Natural killer cell (primary cell): ENCODE measurements around the gene C1QTNF6. TPM values are rescaled to one million over a fixed set of nuclear protein-coding genes. Genes with fewer than 3 reads are reported as not detected.

ENCODE experiments used
- ATAC-seq, 3 donors: fragments of 150-1000 bp in 2 of 3; fragments of 200-7000 bp in 1 of 3; cut with Tn5 transposase; 1 replicate in 1 of 3; 2 replicates in 2 of 3; pipeline ENCODE4 v1.10.0; 2021; ENCODE audit warnings: mild to moderate bottlenecking in 2 of 3, moderate library complexity in 2 of 3
- DNase-seq, 2 donors: peaks; one replicate each; pipeline versions ENCODE4 v3.0.0 to v3.0.0-alpha.2; 2013 to 2021; ENCODE audit warnings: mixed read lengths in 1 of 2
- H3K27ac ChIP-seq: one replicate; pipeline ENCODE4 v1.5.1; 2013; ENCODE audit warnings: mild to moderate bottlenecking, low read length
- H3K27me3 ChIP-seq: one replicate; pipeline ENCODE4 v1.6.1; 2013; ENCODE audit warnings: low read length; ENCODE audit not compliant: control insufficient read depth, insufficient read depth
- H3K36me3 ChIP-seq: one replicate; pipeline ENCODE4 v1.6.1; 2013; ENCODE audit warnings: low read length; ENCODE audit not compliant: control insufficient read depth, insufficient read depth
- H3K4me1 ChIP-seq: one replicate; pipeline ENCODE4 v1.6.1; 2013; ENCODE audit warnings: low read length; ENCODE audit not compliant: control insufficient read depth, insufficient read depth
- H3K4me3 ChIP-seq: one replicate; pipeline ENCODE4 v1.5.1; 2013; ENCODE audit warnings: low read length
- H3K9me3 ChIP-seq: one replicate; pipeline ENCODE4 v1.6.1; 2013; ENCODE audit warnings: low read length; ENCODE audit not compliant: control insufficient read depth, insufficient read depth
- H3K27ac Mint-ChIP-seq, 2 donors: one replicate each; pipeline ENCODE4 v1.8.0; 2022; ENCODE audit warnings: mild to moderate bottlenecking in 2 of 2, mixed read lengths in 2 of 2, moderate library complexity in 1 of 2
- H3K27me3 Mint-ChIP-seq, 2 donors: one replicate each; pipeline ENCODE4 v1.8.0; 2022; ENCODE audit warnings: low read depth in 2 of 2, mixed read lengths in 2 of 2
- H3K36me3 Mint-ChIP-seq: one replicate; pipeline ENCODE4 v1.8.0; 2022; ENCODE audit warnings: mixed read lengths
- H3K4me1 Mint-ChIP-seq, 2 donors: one replicate each; pipeline ENCODE4 v1.8.0; 2022; ENCODE audit warnings: mixed read lengths in 2 of 2
- H3K4me3 Mint-ChIP-seq: one replicate; pipeline ENCODE4 v1.8.0; 2022; ENCODE audit warnings: mild to moderate bottlenecking, moderate library complexity, mixed read lengths
- H3K9me3 Mint-ChIP-seq, 2 donors: one replicate each; pipeline ENCODE4 v1.8.0; 2022; ENCODE audit warnings: mixed read lengths in 2 of 2
- CTCF ChIP-seq: fragments of 200-600 bp; IDR thresholded peaks from one replicate; pipeline ENCODE4 v1.8.0; 2022; ENCODE audit warnings: antibody characterized with exemption
- WGBS: methylation state at CpG from one replicate; pipeline ENCODE4 v1.1.7; 2013; ENCODE audit warnings: missing lambda C conversion rate; ENCODE audit not compliant: insufficient coverage; 5-methylcytosine and 5-hydroxymethylcytosine counted together
- intact Hi-C: fragments of 100-400 bp; cut with micrococcal nuclease; formaldehyde crosslinking; loops from one replicate; pipeline ENCODE4 v1.14.2; 2022
- total RNA-seq, 4 donors: library from RNA; stranded (reverse); fragments of 120-200 nt in 1 of 4; gene quantifications; one replicate each; pipeline versions ENCODE4 v1.2.3 to v1.2.4, GENCODE V29; 2013 to 2022

Gene C1QTNF6
- total RNA-seq, 3 donors from 2014 or later (not counting 1 experiment from before 2014, with no cell fraction given), result 6.0 to 10.3 (median 6.7) TPM

- Histone ChIP-seq H3K27me3 (no peaks in the 10 kb centered on the region), H3K27ac (peak overlapping the region; percentile 53), H3K9me3 (no peaks in the 10 kb centered on the region), H3K36me3 (peaks cover 1% of the 10 kb centered on the region), H3K4me1 (peaks cover 53% of the 10 kb centered on the region), H3K4me3 (no peak overlapping the region)
- DNase-seq, result no peak
- Mint-ChIP-seq H3K27me3 (peaks cover 0 to 2% of the 10 kb centered on the region in 2 donors), H3K9me3 (peaks cover 0 to 3% of the 10 kb centered on the region in 2 donors), H3K27ac (peak overlapping the region in 1 of 2 donors; percentile 68), H3K4me1 (peaks cover 43 to 52% of the 10 kb centered on the region in 2 donors), H3K36me3 (no peaks in the 10 kb centered on the region), H3K4me3 (no peak overlapping the region)
- 77% methylated on average over 6 of the region's 6 CpGs for WGBS
- ATAC-seq, result no peak
- no peak for TF ChIP-seq CTCF
- intact Hi-C loops, result no loop called here
These were observed 30.3 kb upstream of the C1QTNF6 start for GRCh38 chr22:37218399-37218770.

- ATAC-seq, result no peak
- DNase-seq, result no peak
- no peaks in the 10 kb centered on the region for H3K27me3 ChIP-seq
- 62% methylated on average over 5 of the region's 9 CpGs for WGBS
- no peak overlapping the region for H3K4me3 Mint-ChIP-seq
- H3K9me3 ChIP-seq, result no peaks in the 10 kb centered on the region
- no peaks in the 10 kb centered on the region for H3K36me3 Mint-ChIP-seq
- H3K4me1 ChIP-seq, result peaks cover 28% of the 10 kb centered on the region
- no peak overlapping the region for H3K27ac Mint-ChIP-seq
- H3K9me3 Mint-ChIP-seq, result no peaks in the 10 kb centered on the region
- H3K36me3 ChIP-seq, result no peaks in the 10 kb centered on the region
- intact Hi-C loops, result no loop called here
- no peak for TF ChIP-seq CTCF
- H3K27ac ChIP-seq, result no peak overlapping the region
- H3K4me1 Mint-ChIP-seq, result peaks cover 19 to 27% of the 10 kb centered on the region in 2 donors
- H3K4me3 ChIP-seq, result no peak overlapping the region
- H3K27me3 Mint-ChIP-seq, result peaks cover 0 to 2% of the 10 kb centered on the region in 2 donors
These were observed 27.8 kb upstream of the C1QTNF6 start for GRCh38 chr22:37215890-37216289.

- Mint-ChIP-seq H3K9me3 (no peaks in the 10 kb centered on the region), H3K27me3 (peaks cover 0 to 2% of the 10 kb centered on the region in 2 donors), H3K4me3 (no peak overlapping the region), H3K36me3 (no peaks in the 10 kb centered on the region), H3K27ac (no peak overlapping the region), H3K4me1 (peaks cover 17 to 19% of the 10 kb centered on the region in 2 donors)
- Histone ChIP-seq H3K36me3 (no peaks in the 10 kb centered on the region), H3K4me3 (no peak overlapping the region), H3K27ac (no peak overlapping the region), H3K9me3 (no peaks in the 10 kb centered on the region), H3K27me3 (no peaks in the 10 kb centered on the region), H3K4me1 (peaks cover 17% of the 10 kb centered on the region)
- no peak for TF ChIP-seq CTCF
- intact Hi-C loops, result no loop called here
- DNase-seq (no peak), ATAC-seq (no peak)
- WGBS, result 96% methylated on average over 13 of the region's 13 CpGs
These were observed 26.6 kb upstream of the C1QTNF6 start for GRCh38 chr22:37214731-37215030.

- H3K27me3 ChIP-seq, result no peaks in the 10 kb centered on the region
- peaks cover 0 to 2% of the 10 kb centered on the region in 2 donors for H3K27me3 Mint-ChIP-seq
- no peak overlapping the region for H3K4me3 ChIP-seq
- H3K27ac Mint-ChIP-seq, result no peak overlapping the region
- WGBS, result 93% methylated on average over 11 of the region's 13 CpGs
- no peak overlapping the region for H3K27ac ChIP-seq
- H3K9me3 ChIP-seq, result no peaks in the 10 kb centered on the region
- no peaks in the 10 kb centered on the region for H3K36me3 ChIP-seq
- TF ChIP-seq CTCF, result no peak
- intact Hi-C loops, result no loop called here
- H3K36me3 Mint-ChIP-seq, result no peaks in the 10 kb centered on the region
- DNase-seq (no peak), ATAC-seq (no peak)
- H3K4me1 Mint-ChIP-seq, result peaks cover 11 to 16% of the 10 kb centered on the region in 2 donors
- H3K4me1 ChIP-seq, result peaks cover 12% of the 10 kb centered on the region
- H3K4me3 Mint-ChIP-seq, result no peak overlapping the region
- H3K9me3 Mint-ChIP-seq, result no peaks in the 10 kb centered on the region
These were observed 26.1 kb upstream of the C1QTNF6 start for GRCh38 chr22:37213941-37214730.
